ENCODE data around the gene HSPA4.

DNA sequence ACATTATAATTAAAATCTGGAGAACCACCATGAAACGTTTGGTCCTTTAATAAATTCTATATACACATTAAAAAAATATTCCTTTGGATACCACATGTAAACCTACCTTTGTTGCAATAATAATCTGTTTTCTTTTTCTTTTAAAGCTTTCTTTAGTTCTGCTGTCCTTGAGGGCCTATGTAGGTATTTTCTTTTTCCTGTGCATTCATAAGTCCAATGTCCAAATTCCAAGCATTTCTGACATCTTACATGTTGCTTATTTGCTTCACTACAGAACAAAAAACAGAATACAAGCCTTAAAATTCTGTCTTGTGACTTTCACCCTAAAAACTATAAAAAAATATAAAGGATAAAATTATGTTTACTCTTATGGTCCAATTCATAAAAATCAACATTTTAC lies 45.2 kb upstream of the HSPA4 start:
- TF ChIP-seq CTCF (IDR thresholded peaks at IDR 0.05) (no peak), POLR2AphosphoS5 (IDR thresholded peaks at IDR 0.05) (no peak), POLR2A (IDR thresholded peaks at IDR 0.05) (no peak), EP300 (IDR thresholded peaks at IDR 0.05) (no peak)

Measured in suprapubic skin (tissue), 4 donors.